ENCODE measurements around the gene ADGRE1.

Gene ADGRE1

GRCh38 chr19:6958791-6959190 is 71.4 kb downstream of the ADGRE1 start:
- no peak for DNase-seq

- DNase-seq: no peak
These were observed 76.0 kb downstream of the ADGRE1 start for GRCh38 chr19:6963244-6963852.

- DNase-seq: no peak
These were observed 76.6 kb downstream of the ADGRE1 start for GRCh38 chr19:6963937-6964336.

GRCh38 chr19:6967967-6968366 is 80.6 kb downstream of the ADGRE1 start:
- DNase-seq: no peak

- no peak for DNase-seq
These were observed 82.1 kb downstream of the ADGRE1 start for GRCh38 chr19:6969490-6969889.

- DNase-seq: no peak
These were observed 82.6 kb downstream of the ADGRE1 start for GRCh38 chr19:6970021-6970420.

- DNase-seq: no peak
These were observed 83.1 kb downstream of the ADGRE1 start for GRCh38 chr19:6970443-6970842.

- DNase-seq: no peak
These were observed 84.0 kb downstream of the ADGRE1 start for GRCh38 chr19:6971366-6971765.

- no peak for DNase-seq
These were observed 88.8 kb downstream of the ADGRE1 start for GRCh38 chr19:6976197-6976596.

GRCh38 chr19:6979399-6979798 is 92.0 kb downstream of the ADGRE1 start:
- DNase-seq: no peak

- DNase-seq: no peak
These were observed 96.1 kb downstream of the ADGRE1 start for GRCh38 chr19:6983448-6983847.

GRCh38 chr19:6987850-6988249 is 100.5 kb downstream of the ADGRE1 start:
- no peak for DNase-seq

- no peak for DNase-seq
These were observed 100.9 kb downstream of the ADGRE1 start for GRCh38 chr19:6988257-6988656.
